ENCODE results near the gene ESD.
A peak's percentile ranks its signal among the peaks of the same experiment; 100 is the strongest.
"Not testable (repeated sequence)": the region's sequence is repeated elsewhere in the genome, so short reads cannot be mapped to it uniquely, and the experiment has no call there.

ESD gene, protein sequence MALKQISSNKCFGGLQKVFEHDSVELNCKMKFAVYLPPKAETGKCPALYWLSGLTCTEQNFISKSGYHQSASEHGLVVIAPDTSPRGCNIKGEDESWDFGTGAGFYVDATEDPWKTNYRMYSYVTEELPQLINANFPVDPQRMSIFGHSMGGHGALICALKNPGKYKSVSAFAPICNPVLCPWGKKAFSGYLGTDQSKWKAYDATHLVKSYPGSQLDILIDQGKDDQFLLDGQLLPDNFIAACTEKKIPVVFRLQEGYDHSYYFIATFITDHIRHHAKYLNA

DNA sequence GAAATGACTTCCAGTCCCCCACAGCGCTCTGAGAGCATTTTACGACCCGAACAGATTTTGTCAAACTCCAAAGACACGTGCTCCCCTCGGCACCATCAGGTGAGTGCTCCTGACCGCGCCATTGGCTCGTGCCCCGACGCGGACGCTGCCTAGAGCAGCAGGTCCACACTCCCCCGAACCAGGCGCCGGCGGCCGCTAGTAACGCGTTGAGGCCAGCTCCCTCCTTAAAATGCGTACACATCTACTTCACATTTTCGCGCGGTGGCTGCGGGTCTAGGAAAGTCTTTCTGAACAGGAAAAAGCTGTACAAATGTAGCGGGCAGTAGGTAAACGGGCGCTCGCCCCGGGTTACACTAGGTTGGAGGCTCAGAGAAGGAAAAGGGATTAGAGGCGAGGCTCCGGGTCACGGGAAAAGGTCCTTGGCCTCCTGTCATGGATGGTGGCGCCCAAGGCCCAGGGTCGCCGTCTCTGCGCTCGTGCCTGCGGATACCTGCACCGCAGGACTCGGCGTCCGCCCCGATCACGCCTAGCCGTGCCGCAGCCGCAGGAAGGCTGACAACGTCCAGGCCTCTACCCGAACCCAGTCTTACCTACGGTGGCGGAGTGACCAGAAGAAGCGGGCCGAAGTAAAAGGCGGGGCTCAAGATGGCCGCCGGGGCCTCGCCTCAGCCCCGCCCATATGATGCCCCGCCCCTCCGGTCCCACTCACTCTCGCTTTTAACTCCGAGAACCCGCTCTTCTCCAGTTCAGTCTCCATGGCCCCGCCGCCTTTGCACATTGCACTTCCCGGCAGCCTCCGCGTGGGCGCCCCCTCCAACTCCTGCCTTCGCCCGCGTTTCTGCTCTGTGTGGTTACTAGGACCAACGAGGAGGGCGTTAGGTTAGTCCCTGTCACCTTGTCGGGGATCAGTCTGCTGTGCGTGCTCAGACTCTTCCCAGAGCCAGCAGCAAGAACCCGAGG, at the start of gene ESD:
ESD (minus strand) TSS at position 647 of the 960 bp plus-strand sequence. CDS start 5,748 bp downstream, outside the sequence.
- peak; percentile 90 for DNase-seq

DNA sequence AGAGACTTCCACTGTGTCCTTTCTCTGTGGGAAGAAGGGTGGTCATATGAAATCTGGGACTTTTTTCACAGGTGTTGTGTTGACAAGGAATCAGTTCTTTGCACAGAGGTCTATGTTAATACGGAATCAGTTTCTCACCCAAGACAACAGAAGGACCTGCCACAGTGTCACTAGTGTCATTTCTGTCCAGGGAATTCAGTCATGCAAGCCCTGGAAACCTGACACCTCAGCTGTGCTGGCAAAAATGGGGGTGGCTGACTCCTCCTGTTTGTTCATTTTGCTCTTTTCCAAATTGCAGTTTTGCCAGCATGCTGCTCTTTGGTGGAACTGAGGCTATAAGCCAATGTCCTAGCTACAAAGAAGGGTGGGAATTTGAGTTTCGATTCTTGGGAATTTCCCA, 49.8 kb upstream of the ESD start:
- peak; percentile 18 for DNase-seq

DNA sequence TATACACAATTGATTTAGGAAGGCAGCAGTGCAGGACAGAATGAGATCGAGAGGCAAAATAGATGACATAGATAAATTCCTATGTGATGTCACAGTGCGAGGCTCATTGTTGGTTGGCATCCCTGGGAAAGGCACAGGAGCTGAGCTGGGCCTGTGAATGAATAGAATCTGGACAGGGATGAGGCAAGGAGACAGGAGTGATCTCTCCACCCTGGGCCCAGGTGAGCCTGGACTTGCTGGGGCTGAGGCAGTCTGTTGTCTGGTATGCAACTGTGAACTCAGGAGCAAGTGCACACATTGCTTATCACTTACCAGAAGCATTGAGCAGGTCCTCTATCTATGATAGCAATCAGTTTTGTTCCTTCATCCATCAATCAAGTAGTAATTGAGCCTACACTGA, 48.2 kb upstream of the ESD start:
- no peak for DNase-seq

DNA sequence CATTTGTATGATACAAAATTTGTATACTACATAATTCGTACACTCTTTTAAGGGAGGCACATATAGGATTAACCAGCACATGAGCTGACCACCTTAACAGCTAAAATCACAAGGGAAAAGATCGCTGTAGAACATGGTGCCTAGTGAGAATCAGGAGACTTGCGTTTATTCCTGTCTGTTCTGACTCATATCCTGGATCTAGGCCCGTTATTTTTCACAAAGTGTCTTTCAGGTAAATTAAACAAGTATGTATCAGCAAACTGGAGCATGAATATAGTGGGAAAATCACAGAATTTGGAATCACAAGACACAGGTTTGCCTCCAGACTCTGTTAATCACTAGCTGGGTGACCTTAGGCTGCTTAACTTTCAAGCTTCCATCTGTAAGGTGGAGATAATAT, 47.5 kb upstream of the ESD start:
- DNase-seq: no peak

DNA sequence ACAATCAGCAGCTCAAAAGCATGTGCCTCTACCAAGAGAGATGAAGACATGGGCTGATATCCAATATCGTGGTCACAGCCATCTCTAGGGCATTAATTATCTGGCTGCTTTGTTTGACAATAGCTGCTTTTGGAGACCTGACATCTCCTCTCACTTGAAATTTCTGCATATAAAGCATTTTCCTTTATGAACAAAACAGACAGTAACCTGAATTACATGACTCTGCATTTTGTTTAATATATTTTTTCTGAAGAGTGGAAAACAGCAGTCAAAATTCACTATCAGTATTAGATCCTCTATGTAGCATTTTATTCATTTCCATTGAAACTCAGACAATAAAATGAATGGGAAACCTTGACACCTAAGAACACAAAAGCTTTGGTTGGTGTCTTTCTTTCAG, 42.4 kb upstream of the ESD start:
- DNase-seq: no peak

DNA sequence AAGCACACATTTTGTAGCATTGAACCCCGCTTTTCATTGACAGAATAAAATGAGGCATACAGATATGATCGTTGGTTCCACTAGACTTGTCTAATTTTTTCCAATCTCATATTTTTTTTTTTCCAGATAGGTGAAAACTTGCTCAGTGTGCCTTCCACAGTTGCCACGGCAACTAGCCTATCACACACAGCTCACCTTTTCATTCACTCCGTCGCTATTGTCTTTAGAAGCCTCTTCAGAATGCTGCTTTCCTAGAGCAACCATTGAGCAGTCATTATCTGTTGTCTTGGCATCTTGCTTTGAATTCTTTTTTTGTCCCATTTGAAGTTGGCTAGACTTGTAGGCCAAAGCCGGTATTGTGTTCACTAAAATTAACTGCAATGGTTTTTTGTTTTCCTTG, 37.7 kb upstream of the ESD start:
- DNase-seq: no peak

DNA sequence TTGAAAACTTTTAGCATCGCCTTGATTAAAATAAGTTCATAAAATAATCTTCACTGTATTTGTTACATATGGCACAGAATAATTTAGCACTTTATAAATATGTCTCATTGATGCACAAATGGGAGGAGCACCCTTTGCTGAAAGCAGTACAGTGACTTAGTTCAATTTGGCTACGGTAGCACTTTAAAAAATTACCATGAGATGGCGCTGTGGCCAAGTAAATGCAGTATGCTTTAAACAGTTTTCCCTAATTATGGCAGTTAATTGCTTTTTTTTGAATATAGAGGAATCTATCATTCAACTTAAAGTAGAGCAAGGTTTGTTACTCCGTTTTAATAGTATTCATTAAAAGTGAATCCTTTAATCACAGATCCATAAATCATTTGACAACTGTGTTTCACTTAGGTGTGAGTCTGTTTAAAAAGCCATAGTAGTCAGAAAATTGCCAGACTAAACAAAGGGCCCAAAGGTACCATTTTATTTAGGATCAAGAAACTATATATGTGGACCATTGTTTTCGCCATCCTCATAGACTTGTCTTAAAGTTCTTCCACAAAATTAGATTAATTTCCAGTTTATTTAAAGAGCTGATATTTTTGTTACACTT, 34.7 kb upstream of the ESD start:
- DNase-seq: peak; percentile 57

DNA sequence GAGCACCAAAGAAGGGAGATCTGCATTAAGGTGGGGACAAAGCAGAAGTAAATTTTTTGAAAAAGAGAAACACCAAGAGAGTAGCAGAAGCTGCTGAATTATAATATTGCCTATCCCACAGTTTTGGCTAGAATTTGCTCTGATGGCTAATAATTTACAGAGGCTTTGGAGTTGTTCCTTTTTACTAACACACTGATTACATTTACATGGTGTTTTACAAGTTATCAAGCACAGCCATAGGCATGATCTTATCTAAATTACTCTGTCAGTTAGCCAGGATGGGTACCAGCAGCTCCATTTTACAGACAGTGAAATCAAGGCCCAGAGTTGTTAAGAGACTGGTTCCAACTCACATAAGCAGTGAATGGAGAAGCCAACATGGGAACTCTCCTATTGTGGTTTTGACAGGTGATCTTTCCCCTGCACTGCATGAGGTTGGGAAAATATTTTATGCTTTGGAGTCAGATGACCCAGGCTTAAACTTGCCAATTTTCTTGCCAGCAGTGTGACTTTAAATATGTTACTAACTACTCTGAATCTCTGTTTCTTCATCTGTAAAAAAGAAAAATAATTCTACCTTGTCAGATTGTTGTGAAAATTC, 33.5 kb upstream of the ESD start:
- no peak for DNase-seq

DNA sequence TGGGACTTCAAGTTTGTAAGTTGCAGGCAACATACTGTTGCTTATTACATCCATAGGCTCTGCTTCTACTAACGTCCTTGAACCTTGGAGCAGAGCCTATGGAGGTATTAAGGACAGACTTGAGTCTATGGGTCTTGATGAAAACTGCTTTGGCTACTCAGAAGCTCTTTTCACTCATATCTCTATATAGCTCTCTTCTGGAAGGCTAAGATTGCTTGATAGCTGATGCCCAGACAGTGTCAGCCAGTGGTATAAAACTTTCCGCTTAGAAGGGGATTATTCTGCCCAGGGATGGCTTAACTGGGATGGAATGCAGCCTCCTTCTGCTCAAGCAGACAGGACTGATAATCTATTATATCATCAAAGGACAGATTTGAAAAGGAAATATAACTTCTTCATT, 25.6 kb upstream of the ESD start:
- DNase-seq: no peak

DNA sequence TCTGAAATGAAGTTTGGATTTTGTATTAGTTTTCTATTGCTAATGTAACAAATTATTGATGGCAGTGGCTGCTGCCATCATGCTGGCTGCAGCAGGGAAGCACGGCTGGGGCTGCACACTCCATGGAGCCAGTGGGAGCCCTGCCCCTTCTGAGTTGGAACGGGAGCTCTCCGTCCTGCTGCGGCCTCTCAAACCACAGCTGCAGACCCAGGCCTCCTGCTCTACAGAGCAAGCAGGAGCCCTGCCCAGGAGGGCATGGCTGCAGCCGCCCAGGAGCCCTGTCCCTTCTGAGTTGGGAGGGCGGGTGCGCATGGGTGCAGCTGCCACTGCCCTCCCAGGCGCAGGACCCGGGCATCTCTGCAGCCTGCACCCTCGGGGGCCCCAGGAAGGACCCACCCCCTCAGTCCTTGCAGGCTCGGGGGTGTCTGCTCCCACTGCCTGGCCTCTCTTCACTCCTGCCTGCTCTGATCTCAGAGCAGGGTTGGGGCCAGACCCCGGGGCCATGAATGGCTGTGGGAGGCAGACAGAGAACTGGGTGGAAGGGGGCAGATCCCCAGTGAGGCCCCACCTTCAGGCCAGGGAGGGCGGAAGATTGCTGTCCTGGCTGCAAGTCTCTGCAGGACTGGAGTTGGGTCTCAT, 21.0 kb upstream of the ESD start:
- no peak for DNase-seq

DNA sequence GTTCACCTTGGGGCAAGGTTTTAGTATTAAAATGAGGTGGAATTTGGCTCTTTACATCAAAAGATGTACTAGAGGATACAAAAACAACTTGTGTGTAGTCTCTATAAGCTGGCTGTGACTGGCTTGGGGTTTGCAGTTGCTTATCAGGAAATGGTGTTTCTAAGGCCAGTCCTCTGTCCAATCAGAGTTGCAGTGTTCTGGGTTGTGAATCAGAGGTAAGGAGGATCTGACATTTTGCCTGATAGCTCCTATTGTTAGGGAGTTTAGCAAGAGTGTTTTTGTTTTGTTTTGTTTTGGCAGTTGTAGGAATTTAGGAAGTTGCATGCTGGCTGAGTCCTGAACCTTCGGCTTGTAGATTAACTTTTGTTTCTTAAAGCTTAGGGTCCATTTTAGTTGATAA, 20.1 kb upstream of the ESD start:
- no peak for DNase-seq

DNA sequence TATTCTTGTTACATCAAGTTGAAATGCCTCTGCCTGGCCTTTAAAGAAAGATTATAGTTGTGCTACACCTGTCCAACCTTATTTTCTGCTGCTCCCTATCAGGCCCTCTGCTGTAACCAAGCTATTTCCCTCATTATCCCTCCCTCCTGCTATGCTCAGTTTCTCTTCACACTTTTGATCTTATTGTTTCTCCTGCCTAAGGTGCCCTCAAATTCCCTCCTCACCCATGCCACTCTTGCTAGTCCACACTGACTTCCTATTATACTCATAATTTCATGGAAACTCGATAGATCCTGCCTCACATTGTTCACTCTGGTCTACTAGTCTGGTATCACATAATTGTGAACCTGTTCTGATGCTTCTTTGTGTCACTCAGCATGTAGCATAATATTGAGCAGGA, 19.4 kb upstream of the ESD start:
- no peak for DNase-seq

DNA sequence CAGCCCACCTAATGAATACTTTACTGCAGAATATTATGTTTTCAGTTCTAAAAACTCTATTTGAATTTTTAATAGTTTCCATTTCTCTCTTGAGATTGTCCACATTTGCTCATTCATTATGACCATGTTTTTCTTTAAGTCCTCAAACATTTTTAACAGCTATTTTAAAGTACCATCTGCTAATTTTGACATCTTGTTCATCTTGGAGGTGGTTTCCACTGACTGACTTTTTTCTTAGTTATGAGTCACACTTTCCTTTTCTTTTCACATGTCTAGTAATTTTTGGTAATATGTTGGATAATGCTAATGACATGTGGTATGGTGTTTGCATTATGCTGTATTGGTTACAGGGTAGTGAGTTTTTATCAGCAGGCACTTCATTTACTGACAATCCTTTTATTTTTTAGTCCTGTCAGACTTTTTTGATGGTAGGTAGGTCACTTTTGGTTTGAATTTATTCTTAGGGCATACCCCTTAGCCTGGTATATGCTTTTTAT, 15.4 kb upstream of the ESD start:
- DNase-seq: no peak

DNA sequence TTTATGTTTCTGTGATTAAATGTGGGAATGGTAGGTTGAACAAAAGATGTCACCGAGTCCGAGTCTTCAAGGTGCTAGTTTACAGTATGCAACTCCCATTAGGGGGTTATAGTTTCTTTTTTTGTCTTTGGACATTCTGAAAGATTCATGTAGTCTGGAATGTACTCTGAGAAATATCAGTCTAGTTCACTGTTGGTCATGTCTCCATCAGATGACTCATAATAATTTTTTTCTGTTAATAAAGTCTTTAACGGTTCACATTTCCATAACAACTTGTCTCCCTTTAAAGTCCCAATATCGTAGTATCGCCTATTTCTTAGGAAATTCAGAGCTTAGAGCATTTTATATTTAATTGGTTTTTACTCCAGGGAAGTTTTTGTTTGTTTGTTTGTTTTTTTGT, 13.5 kb upstream of the ESD start:
- no peak for DNase-seq

DNA sequence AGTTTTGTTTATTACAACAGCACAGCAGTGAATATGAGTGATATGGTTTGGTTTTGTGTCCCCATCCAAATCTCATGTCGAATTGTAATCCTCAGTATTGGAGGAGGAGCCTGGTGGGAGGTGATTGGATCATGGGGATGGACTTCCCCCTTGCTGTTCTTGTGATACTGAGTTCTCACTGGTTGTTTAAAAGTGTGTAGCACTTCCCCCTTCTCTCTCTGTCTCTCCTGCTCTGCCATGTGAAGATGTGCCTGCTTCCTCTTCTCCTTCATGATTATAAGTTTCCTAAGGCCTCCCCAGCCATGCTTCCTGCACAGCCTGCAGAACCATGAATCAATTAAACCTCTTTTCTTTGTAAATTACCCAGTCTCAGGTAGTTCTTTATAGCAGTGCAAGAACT, 8.0 kb upstream of the ESD start:
- not testable (repeated sequence) for DNase-seq

DNA sequence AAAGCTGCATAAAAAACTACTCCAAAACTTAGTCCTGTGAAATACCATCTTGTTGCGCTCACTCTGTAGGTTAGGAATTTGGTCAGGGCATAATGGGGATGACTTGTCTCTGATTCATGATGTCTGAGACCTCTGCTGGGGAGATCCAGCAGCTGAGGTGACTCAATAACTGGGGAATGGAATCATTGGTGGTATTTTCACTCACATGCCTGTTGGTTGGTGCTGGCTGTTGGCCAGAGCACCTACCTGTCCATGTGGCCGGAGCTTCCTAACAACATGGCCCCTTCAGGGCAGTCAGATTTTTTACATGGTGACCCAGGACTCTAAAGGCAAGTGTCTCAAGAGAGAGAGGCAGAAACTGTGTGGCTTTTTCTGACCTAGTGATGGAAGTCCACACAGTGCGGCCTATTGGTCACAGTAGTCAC, 7.4 kb upstream of the ESD start:
- no peak for DNase-seq

DNA sequence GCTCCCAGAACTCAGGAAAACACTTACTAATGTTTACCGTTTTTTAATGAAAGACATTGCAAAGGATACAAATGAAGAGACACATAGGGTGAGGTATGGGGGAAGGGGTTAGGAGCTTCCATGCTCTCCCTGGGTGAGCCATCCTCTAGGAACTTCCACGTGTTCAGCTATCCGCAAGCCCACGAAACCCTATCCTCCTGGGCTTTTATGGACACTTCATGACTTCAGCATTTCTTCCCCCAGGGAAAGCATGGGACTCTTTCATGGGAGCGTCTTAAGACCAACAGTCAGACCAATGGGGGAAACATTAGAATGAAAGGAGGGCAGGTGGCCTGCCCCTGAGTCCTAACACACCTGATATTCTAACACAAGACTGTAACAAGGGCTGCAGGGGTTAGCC, 6.6 kb upstream of the ESD start:
- DNase-seq: no peak

DNA sequence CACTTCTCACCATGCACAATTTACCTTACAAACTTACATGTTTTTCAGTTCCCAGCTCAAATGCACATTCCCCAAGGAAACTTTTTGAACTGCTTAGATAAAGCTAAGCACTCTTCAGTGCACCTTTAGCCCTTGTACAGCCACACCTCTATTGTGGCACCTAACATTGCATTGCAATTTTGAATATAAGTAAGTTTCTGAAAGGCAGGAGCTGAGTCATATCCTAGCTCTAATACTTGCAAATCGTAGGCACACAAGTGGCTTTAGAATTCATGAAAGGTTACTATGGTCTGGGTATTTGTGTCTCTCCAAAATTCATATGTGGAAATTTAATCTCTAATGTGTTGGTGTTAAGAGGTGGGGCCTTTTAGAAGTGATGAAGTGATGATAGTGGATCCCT, 4.9 kb upstream of the ESD start:
- DNase-seq: no peak

DNA sequence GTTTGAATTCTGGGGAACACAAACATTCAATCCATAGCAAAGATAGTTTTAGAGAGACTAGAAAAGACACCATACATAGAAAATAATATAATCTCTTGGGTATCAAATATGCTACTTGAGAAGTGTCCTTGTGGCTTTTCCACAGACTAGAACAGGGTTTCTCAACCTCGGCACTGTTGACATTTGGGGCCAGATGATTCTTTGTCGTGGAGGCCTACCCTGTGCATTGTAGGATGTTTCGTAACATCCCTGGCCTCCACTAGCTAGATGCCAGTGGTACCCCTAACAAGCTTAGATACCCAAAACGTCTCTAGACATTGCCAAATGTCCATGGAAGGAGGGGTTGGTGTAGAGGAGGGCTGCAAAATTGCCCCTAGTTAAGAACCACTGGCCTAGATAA, 2.2 kb upstream of the ESD start:
- DNase-seq: no peak

DNA sequence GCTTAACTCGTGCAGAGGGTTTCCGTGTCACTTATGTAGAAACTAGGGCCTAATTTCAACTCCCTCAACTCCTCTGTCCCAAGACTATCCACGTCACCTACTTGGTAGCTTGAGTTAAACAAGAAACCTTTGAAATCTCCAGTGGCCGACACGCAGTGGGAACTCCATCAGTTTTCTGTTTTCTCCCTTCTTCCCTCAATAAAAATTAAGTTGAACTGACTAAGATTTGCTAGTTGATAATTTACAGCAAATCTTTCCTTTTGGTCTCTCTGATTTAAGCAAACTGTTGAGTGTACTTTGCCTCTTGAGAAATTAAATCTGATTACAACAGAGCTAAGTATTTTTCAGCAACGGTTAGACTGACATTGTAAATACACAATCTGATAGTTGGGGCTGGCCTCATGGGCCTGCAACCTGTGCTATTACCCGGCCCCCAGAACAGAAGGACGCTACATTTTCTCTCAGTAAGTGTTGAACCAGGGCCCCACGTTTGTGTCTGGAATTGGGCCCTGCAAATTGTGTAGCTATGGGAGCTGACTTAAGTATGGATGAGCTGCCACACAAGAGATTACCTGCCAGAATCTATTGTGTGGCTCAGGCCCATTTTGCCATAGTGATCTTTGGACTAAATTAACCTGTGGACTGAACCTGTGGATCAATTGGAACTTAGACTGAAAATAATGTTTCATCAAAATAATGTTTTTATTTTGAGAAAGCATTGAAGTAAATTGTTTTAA, 708 bp upstream of the ESD start:
- DNase-seq: no peak

DNA sequence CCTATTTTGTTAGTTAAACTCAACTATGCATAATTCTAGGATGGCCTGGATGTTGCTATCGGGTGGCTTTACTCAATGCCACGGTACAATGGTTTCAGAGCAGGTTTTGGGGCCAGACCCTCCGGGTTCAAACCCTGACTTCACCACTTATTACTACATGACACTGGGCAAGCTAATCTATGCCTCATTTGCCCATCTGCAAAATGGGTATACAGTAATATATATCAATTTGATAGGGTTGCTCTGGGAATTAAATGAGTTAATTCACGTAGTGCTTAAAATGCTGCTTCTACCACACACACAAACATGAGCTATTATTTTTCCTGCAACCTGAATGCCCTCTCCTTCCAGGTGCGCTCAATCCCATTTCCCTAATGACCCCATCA, 839 bp downstream of the ESD start:
- DNase-seq: no peak

DNA sequence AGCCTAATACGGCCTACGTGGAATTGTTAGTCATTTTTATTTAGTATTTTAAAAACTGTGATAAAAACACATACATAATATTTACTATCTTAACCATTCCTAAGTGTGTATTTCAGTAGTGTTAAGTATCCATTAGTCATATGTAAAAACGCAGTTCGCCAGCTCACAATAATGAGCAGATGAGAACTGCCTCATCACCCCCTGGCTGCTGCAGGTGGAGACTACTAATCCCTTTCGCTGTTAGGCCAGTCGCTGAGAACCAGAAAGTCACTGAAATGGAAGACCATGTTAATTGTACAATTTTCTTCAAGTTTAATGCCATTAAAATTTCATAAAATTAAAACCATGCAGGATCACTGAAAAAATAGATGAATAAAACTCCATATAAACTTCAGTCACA, 1.6 kb downstream of the ESD start:
- no peak for DNase-seq

Measured in midbrain (tissue), 1 donor.